CD4-positive, CD25-positive, alpha-beta regulatory T cell (primary cell): ENCODE data around the gene MAGOH. TPM values are rescaled to one million over a fixed set of nuclear protein-coding genes. Genes with fewer than 3 reads are reported as not detected.
"Not testable (repeated sequence)": the region's sequence is repeated elsewhere in the genome, so short reads cannot be mapped to it uniquely, and the experiment has no call there.

Source experiments
- ATAC-seq, 2 donors: fragments of 150-1000 bp; cut with Tn5 transposase; one replicate each; pipeline ENCODE4 v1.10.0; 2021; ENCODE audit warnings: low read depth in 2 of 2, moderate number of reproducible peaks in 2 of 2, moderate library complexity in 1 of 2
- DNase-seq, 3 donors: peaks; one replicate each; pipeline versions ENCODE4 v3.0.0 to v3.0.0-alpha.2; 2012 to 2022; ENCODE audit warnings: mixed read lengths in 1 of 3
- H3K27ac ChIP-seq: one replicate; pipeline ENCODE4 v1.7.0; 2013; ENCODE audit warnings: mild to moderate bottlenecking, low read length; ENCODE audit not compliant: insufficient read depth, poor library complexity, severe bottlenecking
- H3K27me3 ChIP-seq: one replicate; pipeline ENCODE4 v1.7.0; 2013; ENCODE audit warnings: low read length; ENCODE audit not compliant: control insufficient read depth, insufficient read depth
- H3K36me3 ChIP-seq: one replicate; pipeline ENCODE4 v1.7.0; 2013; ENCODE audit warnings: mild to moderate bottlenecking, low read length, moderate library complexity; ENCODE audit not compliant: control insufficient read depth, insufficient read depth
- H3K4me1 ChIP-seq: 2 replicates; pipeline ENCODE4 v1.7.0; 2013; ENCODE audit warnings: mild to moderate bottlenecking, low read length; ENCODE audit not compliant: insufficient read depth, control insufficient read depth, poor library complexity, severe bottlenecking
- H3K4me3 ChIP-seq: one replicate; pipeline ENCODE4 v1.7.0; 2013; ENCODE audit warnings: low read depth, mild to moderate bottlenecking, low read length, moderate library complexity
- H3K9me3 ChIP-seq, 2 experiments: 1 replicate in 1 of 2; 2 replicates in 1 of 2; pipeline ENCODE4 v1.7.0; 2013; ENCODE audit warnings: low read length in 2 of 2, mild to moderate bottlenecking in 1 of 2, moderate library complexity in 1 of 2; ENCODE audit not compliant: control insufficient read depth in 2 of 2
- H3K27ac Mint-ChIP-seq, 3 donors: one replicate each; pipeline ENCODE4 v1.8.0; 2020 to 2022; ENCODE audit warnings: mild to moderate bottlenecking in 3 of 3, mixed read lengths in 3 of 3, moderate library complexity in 2 of 3
- H3K27me3 Mint-ChIP-seq: one replicate; pipeline ENCODE4 v1.8.0; 2022; ENCODE audit warnings: mild to moderate bottlenecking, mixed read lengths
- H3K36me3 Mint-ChIP-seq: one replicate; pipeline ENCODE4 v1.8.0; 2020; ENCODE audit warnings: mixed read lengths
- H3K4me1 Mint-ChIP-seq, 4 donors: one replicate each; pipeline ENCODE4 v1.8.0; 2020 to 2022; ENCODE audit warnings: mixed read lengths in 4 of 4, mild to moderate bottlenecking in 1 of 4
- H3K4me3 Mint-ChIP-seq, 4 donors: one replicate each; pipeline ENCODE4 v1.8.0; 2020 to 2022; ENCODE audit warnings: mild to moderate bottlenecking in 4 of 4, mixed read lengths in 4 of 4, moderate library complexity in 3 of 4
- H3K9me3 Mint-ChIP-seq, 7 donors: one replicate each; pipeline ENCODE4 v1.8.0; 2020 to 2022; ENCODE audit warnings: mixed read lengths in 7 of 7, mild to moderate bottlenecking in 3 of 7, moderate library complexity in 2 of 7
- polyA plus RNA-seq, 4 donors: library from polyadenylated mRNA; unstranded; fragments of 300-500 nt; fragmentation: Illumina TruSeq; gene quantifications; one replicate each; pipeline ENCODE4 v1.2.3, GENCODE V29; 2021
- total RNA-seq: library from RNA; stranded (reverse); gene quantifications from one replicate; pipeline ENCODE4 v1.2.3, GENCODE V29; 2022

The MAGOH gene
- total and polyA plus RNA-seq, 5 donors from 2014 or later, result 58.1 to 102 (median 92.5) TPM

DNA sequence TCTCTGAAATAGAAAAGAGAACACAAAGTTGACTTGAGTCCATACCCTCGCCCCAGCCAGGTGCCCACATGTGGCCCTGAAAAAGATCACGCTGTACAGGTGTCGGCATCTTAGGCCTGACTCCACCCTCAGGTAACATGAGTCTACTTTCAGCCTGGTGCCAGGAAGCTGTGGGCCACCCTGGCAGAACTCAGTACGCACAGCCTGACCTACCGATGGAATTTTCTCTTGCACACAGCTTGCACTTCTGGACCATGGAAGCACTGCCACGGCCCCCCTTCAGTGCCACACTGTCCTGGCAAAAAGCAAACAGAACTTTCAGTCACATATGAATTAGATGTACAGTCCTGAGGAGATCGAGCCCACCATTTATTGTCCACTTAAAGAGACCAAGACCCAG is 20.1 kb downstream of the MAGOH start:
- Mint-ChIP-seq H3K4me1 (peaks cover 18 to 24% (median 21%) of the 10 kb centered on the region in 4 donors), H3K36me3 (peaks cover 10% of the 10 kb centered on the region)
- no peak for ATAC-seq

DNA sequence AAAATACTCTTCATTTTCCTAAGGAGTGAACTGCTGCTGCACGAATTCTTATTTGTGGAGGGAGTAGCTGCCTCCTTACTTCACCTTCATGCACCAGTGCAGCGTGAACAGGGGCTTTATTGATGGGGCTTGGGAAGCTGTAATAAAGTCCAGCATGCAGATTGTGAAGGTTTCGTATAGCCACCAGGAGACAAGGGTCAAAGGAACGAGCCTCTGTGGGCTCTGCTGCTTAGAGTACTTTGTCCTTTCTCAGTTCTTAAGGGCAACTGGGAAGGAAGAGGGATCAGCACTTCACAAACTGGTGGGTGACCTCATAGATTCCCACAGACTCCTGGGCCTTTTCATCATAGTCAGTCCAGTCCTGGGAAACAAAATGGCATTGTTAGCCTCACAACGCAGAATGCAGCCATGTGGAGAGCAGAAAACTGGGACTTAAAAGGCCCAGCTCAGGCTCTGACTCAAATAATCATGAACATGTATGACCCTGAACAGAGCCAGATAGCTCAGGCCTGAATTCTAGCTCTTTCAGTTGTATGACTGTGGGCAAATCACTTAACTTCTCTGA is 23.9 kb downstream of the MAGOH start:
- Histone ChIP-seq H3K9me3 (no peaks in the 10 kb centered on the region), H3K4me3 (no peak overlapping the region), H3K27me3 (no peaks in the 10 kb centered on the region), H3K27ac (no peak overlapping the region), H3K4me1 (peaks cover 2% of the 10 kb centered on the region), H3K36me3 (peaks cover 71% of the 10 kb centered on the region)
- ATAC-seq (no peak), DNase-seq (no peak)
- H3K4me1 Mint-ChIP-seq, result peaks cover 6 to 10% (median 7%) of the 10 kb centered on the region in 4 donors
- H3K36me3 Mint-ChIP-seq, result peaks cover 22% of the 10 kb centered on the region
- H3K27me3 Mint-ChIP-seq, result no peaks in the 10 kb centered on the region
- H3K4me3 Mint-ChIP-seq, result no peak overlapping the region
- peaks cover 0 to 2% (median 0%) of the 10 kb centered on the region in 7 donors for H3K9me3 Mint-ChIP-seq
- no peak overlapping the region for H3K27ac Mint-ChIP-seq

More for the DNA sequence above, 20.1 kb downstream of the MAGOH start:
- Mint-ChIP-seq H3K27ac (no peak overlapping the region), H3K27me3 (no peaks in the 10 kb centered on the region), H3K4me3 (peak overlapping the region in 2 of 4 donors; percentile 88 to 99), H3K9me3 (peaks cover 0 to 2% (median 0%) of the 10 kb centered on the region in 7 donors)
- Histone ChIP-seq H3K4me1 (peaks cover 17% of the 10 kb centered on the region), H3K9me3 (no peaks in the 10 kb centered on the region), H3K4me3 (no peak overlapping the region), H3K27me3 (no peaks in the 10 kb centered on the region), H3K27ac (no peak overlapping the region), H3K36me3 (peaks cover 40% of the 10 kb centered on the region)
- DNase-seq, result no peak

DNA sequence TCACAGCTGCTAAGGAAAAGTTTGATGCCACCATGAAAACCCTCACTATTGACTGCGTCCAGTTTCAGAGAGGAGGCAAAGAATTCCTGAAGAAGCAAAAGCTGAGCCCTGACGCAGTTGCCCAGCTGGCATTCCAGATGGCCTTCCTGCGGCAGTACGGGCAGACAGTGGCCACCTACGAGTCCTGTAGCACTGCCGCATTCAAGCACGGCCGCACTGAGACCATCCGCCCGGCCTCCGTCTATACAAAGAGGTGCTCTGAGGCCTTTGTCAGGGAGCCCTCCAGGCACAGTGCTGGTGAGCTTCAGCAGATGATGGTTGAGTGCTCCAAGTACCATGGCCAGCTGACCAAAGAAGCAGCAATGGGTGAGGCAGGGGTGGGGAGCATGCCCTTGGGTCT is 27.4 kb downstream of the MAGOH start:
- Mint-ChIP-seq H3K4me3 (no peak overlapping the region), H3K27ac (no peak overlapping the region), H3K27me3 (no peaks in the 10 kb centered on the region), H3K36me3 (peaks cover 50% of the 10 kb centered on the region), H3K9me3 (peaks cover 0 to 11% (median 6%) of the 10 kb centered on the region in 7 donors), H3K4me1 (peaks cover 0 to 17% (median 1%) of the 10 kb centered on the region in 4 donors)
- H3K4me1 ChIP-seq, result no peaks in the 10 kb centered on the region
- H3K4me3 ChIP-seq, result no peak overlapping the region
- H3K27me3 ChIP-seq, result no peaks in the 10 kb centered on the region
- H3K9me3 ChIP-seq, result peaks cover 5 to 11% of the 10 kb centered on the region in 2 experiments
- ATAC-seq (no peak), DNase-seq (no peak)
- no peak overlapping the region for H3K27ac ChIP-seq
- peaks cover 86% of the 10 kb centered on the region for H3K36me3 ChIP-seq

DNA sequence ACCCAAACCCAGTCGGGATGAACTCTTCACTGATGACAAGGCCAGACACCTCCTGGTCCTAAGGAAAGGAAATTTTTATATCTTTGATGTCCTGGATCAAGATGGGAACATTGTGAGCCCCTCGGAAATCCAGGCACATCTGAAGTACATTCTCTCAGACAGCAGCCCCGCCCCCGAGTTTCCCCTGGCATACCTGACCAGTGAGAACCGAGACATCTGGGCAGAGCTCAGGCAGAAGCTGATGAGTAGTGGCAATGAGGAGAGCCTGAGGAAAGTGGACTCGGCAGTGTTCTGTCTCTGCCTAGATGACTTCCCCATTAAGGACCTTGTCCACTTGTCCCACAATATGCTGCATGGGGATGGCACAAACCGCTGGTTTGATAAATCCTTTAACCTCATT is 28.0 kb downstream of the MAGOH start:
- Histone ChIP-seq H3K36me3 (peaks cover 85% of the 10 kb centered on the region), H3K27ac (no peak overlapping the region), H3K4me3 (no peak overlapping the region), H3K27me3 (no peaks in the 10 kb centered on the region), H3K4me1 (no peaks in the 10 kb centered on the region), H3K9me3 (peaks cover 5 to 16% of the 10 kb centered on the region in 2 experiments)
- peaks cover 0 to 17% (median 1%) of the 10 kb centered on the region in 4 donors for H3K4me1 Mint-ChIP-seq
- ATAC-seq, result no peak
- no peak overlapping the region for H3K27ac Mint-ChIP-seq
- peaks cover 0 to 16% (median 7%) of the 10 kb centered on the region in 7 donors for H3K9me3 Mint-ChIP-seq
- no peak overlapping the region for H3K4me3 Mint-ChIP-seq
- peaks cover 50% of the 10 kb centered on the region for H3K36me3 Mint-ChIP-seq
- DNase-seq, result no peak
- no peaks in the 10 kb centered on the region for H3K27me3 Mint-ChIP-seq

DNA sequence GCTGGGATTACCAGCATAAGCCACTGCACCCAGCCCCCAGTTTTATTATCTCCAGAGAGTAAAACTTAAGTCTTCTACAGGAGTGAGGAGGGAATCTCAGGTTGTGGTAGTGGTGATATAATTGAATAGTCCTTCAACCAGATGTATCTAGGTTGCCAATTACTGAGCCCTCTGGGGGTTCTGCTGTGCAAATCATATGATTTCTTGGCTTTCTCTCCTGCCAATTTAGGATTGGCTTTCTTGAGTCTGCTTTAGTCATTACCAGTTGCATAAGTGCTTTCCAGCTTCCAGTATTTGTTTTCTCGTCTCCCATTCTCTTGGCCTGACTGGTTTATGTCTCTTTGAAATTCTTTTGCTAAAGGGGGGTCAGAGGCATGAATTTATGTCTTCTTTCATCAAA is 30.6 kb downstream of the MAGOH start:
- Mint-ChIP-seq H3K4me1 (peaks cover 0 to 32% (median 10%) of the 10 kb centered on the region in 4 donors), H3K27me3 (no peaks in the 10 kb centered on the region), H3K27ac (peak overlapping the region in 1 of 3 donors; percentile 0), H3K36me3 (peaks cover 66% of the 10 kb centered on the region), H3K4me3 (no peak overlapping the region), H3K9me3 (peaks cover 0 to 23% (median 13%) of the 10 kb centered on the region in 7 donors)
- Histone ChIP-seq H3K27ac (no peak overlapping the region), H3K4me3 (no peak overlapping the region), H3K9me3 (peaks cover 5 to 22% of the 10 kb centered on the region in 2 experiments), H3K36me3 (peaks cover 91% of the 10 kb centered on the region), H3K4me1 (no peaks in the 10 kb centered on the region), H3K27me3 (no peaks in the 10 kb centered on the region)
- DNase-seq (no peak), ATAC-seq (no peak)

DNA sequence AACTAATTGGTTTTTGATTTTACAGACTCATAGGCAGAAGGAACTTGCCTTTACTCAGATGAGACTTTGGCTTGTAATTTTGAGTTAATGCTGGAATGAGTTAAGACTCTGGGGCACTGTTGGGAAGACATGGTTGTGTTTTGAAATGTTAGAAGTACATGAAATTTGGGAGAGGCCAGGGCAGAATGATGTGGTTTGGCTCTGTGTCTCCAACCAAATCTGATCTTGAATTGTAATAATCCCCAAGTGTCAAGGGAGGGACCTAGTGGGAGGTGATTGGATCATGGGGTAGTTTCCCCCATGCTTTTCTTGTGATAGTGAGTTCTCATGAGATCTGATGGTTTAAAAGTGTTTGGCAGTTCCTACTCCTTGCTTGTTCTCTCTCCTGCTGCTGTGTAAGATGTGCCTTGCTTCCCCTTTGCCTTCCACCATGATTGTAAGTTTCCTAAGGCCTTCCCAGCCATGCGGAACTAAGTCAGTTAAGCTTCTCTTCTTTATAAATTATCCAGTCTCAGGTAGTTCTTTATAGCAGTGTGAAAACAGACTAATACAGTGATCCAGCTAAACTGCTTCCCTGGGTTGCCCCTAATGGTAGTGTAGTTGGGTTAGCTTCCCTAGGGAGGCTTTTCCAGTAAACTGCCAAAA is 31.5 kb downstream of the MAGOH start:
- no peak for DNase-seq
- ATAC-seq, result no peak
- H3K9me3 ChIP-seq, result peaks cover 5 to 22% of the 10 kb centered on the region in 2 experiments
- Mint-ChIP-seq H3K9me3 (peaks cover 0 to 23% (median 13%) of the 10 kb centered on the region in 7 donors), H3K36me3 (peaks cover 70% of the 10 kb centered on the region), H3K4me3 (no peak overlapping the region), H3K27ac (peak overlapping the region in 2 of 3 donors; percentile 68 to 78), H3K4me1 (peaks cover 0 to 29% (median 15%) of the 10 kb centered on the region in 4 donors), H3K27me3 (no peaks in the 10 kb centered on the region)
- H3K27ac ChIP-seq, result no peak overlapping the region
- H3K27me3 ChIP-seq, result no peaks in the 10 kb centered on the region
- H3K4me3 ChIP-seq, result no peak overlapping the region
- peaks cover 92% of the 10 kb centered on the region for H3K36me3 ChIP-seq
- H3K4me1 ChIP-seq, result no peaks in the 10 kb centered on the region

DNA sequence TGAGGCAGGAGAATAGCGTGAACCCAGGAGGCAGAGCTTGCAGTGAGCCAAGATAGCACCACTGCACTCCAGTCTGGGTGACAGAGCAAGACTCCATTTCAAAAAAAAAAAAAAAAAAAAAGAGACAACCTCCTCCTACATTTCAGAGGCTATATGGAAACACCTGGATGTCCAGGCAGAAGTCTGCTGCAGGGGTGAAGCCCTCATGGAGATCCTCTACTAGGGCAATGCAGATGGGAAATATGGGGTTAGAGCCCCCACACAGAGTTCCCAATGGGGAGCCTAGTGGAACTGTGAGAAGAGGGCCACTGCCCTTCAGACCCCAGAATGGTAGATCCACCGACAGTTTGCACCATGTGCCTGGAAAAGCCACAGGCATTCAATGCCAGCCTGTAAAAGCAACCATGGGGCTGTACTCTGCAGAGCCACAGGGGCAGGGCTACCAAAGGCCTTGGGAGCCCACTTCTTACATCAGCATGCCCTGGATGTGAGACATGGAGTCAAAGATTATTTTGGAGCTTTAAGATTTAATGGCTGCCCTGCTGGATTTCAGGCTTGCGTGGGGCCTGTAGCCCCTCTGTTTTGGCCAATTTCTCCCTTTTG is 32.1 kb downstream of the MAGOH start:
- not testable (repeated sequence) for H3K4me3 ChIP-seq, H3K27ac ChIP-seq, H3K4me1 ChIP-seq, H3K27ac Mint-ChIP-seq, H3K27me3 Mint-ChIP-seq, H3K4me3 Mint-ChIP-seq, H3K27me3 ChIP-seq, ATAC-seq
- H3K36me3 ChIP-seq, result peaks cover 92% of the 10 kb centered on the region
- Mint-ChIP-seq H3K36me3 (peaks cover 75% of the 10 kb centered on the region), H3K4me1 (peaks cover 0 to 29% (median 17%) of the 10 kb centered on the region in 4 donors), H3K9me3 (peaks cover 0 to 23% (median 13%) of the 10 kb centered on the region in 7 donors)
- DNase-seq, result peak in 2 of 3 donors; percentile 15 to 28
- H3K9me3 ChIP-seq, result peaks cover 5 to 22% of the 10 kb centered on the region in 2 experiments
